Type B pancreatic cell (in vitro differentiated cells): Measurements from ENCODE around the gene HCN2. TPM values are rescaled to one million over a fixed set of nuclear protein-coding genes. Genes with fewer than 3 reads are reported as not detected.
A peak's percentile ranks its signal among the peaks of the same experiment; 100 is the strongest.

Experiments
- DNase-seq: peaks from one replicate; pipeline ENCODE4 v3.0.0; 2021; ENCODE audit warnings: mixed read lengths; ENCODE audit not compliant: unreplicated experiment; ENCODE audit errors: extremely low spot score
- H3K27ac Mint-ChIP-seq: 2 replicates; pipeline ENCODE4 v1.8.0; 2021; ENCODE audit warnings: mild to moderate bottlenecking, mixed read lengths
- H3K27me3 Mint-ChIP-seq: 2 replicates; pipeline ENCODE4 v1.8.0; 2021; ENCODE audit warnings: mixed read lengths
- H3K36me3 Mint-ChIP-seq: 2 replicates; pipeline ENCODE4 v1.8.0; 2021; ENCODE audit warnings: mixed read lengths
- H3K4me1 Mint-ChIP-seq: one replicate; pipeline ENCODE4 v1.8.0; 2021; ENCODE audit warnings: mixed read lengths; ENCODE audit not compliant: unreplicated experiment
- H3K4me3 Mint-ChIP-seq: 2 replicates; pipeline ENCODE4 v1.8.0; 2021; ENCODE audit warnings: mild to moderate bottlenecking, mixed read lengths
- H3K9me3 Mint-ChIP-seq: 2 replicates; pipeline ENCODE4 v1.8.0; 2021; ENCODE audit warnings: mixed read lengths
- CTCF ChIP-seq: fragments of 200-600 bp; sonication (generic); conservative IDR thresholded peaks from 2 replicates; pipeline ENCODE4 v1.5.0; 2021; ENCODE audit warnings: antibody characterized with exemption, mild to moderate bottlenecking
- total RNA-seq: library from RNA; stranded (reverse); gene quantifications from 2 replicates; pipeline ENCODE4 v1.2.1, GENCODE V29; 2021; ENCODE audit warnings: low replicate concordance

HCN2 gene
- total RNA-seq, 1 donor from 2014 or later = 1.4 TPM

- DNase-seq = no peak
- peaks cover 58% of the 10 kb centered on the region for H3K27me3 Mint-ChIP-seq
- no peaks in the 10 kb centered on the region for H3K36me3 Mint-ChIP-seq
- peak overlapping the region; percentile 63 for H3K4me3 Mint-ChIP-seq
- H3K4me1 Mint-ChIP-seq = no peaks in the 10 kb centered on the region
- H3K9me3 Mint-ChIP-seq = no peaks in the 10 kb centered on the region
- no peak overlapping the region for H3K27ac Mint-ChIP-seq
- no peak for TF ChIP-seq CTCF
Observed at GRCh38 chr19:591099-591958, 1.6 kb downstream of the HCN2 start.

GRCh38 chr19:592101-592500 lies 2.4 kb downstream of the HCN2 start:
- no peak for TF ChIP-seq CTCF
- no peaks in the 10 kb centered on the region for H3K4me1 Mint-ChIP-seq
- no peaks in the 10 kb centered on the region for H3K9me3 Mint-ChIP-seq
- H3K27ac Mint-ChIP-seq = no peak overlapping the region
- H3K4me3 Mint-ChIP-seq = no peak overlapping the region
- no peaks in the 10 kb centered on the region for H3K36me3 Mint-ChIP-seq
- peaks cover 54% of the 10 kb centered on the region for H3K27me3 Mint-ChIP-seq
- no peak for DNase-seq

GRCh38 chr19:593055-593454 lies 3.4 kb downstream of the HCN2 start:
- Mint-ChIP-seq H3K4me1 (no peaks in the 10 kb centered on the region), H3K9me3 (no peaks in the 10 kb centered on the region), H3K27ac (no peak overlapping the region), H3K27me3 (peaks cover 51% of the 10 kb centered on the region), H3K4me3 (no peak overlapping the region), H3K36me3 (no peaks in the 10 kb centered on the region)
- DNase-seq = no peak
- no peak for TF ChIP-seq CTCF

GRCh38 chr19:593505-593904 lies 3.8 kb downstream of the HCN2 start:
- no peak for TF ChIP-seq CTCF
- H3K9me3 Mint-ChIP-seq = no peaks in the 10 kb centered on the region
- H3K36me3 Mint-ChIP-seq = no peaks in the 10 kb centered on the region
- H3K4me3 Mint-ChIP-seq = no peak overlapping the region
- no peak overlapping the region for H3K27ac Mint-ChIP-seq
- no peak for DNase-seq
- H3K4me1 Mint-ChIP-seq = no peaks in the 10 kb centered on the region
- H3K27me3 Mint-ChIP-seq = peaks cover 49% of the 10 kb centered on the region

- Mint-ChIP-seq H3K36me3 (no peaks in the 10 kb centered on the region), H3K4me1 (no peaks in the 10 kb centered on the region), H3K9me3 (no peaks in the 10 kb centered on the region), H3K27me3 (peaks cover 42% of the 10 kb centered on the region), H3K4me3 (no peak overlapping the region), H3K27ac (no peak overlapping the region)
- TF ChIP-seq CTCF = no peak
- DNase-seq = no peak
Observed at GRCh38 chr19:594265-594870, 4.7 kb downstream of the HCN2 start.
